RPMI7951 (cell line): ENCODE data around the gene ANKLE1. TPM values are rescaled to one million over a fixed set of nuclear protein-coding genes. Genes with fewer than 3 reads are reported as not detected.
"Not testable (repeated sequence)": the region's sequence is repeated elsewhere in the genome, so short reads cannot be mapped to it uniquely, and the experiment has no call there.

ENCODE experiments used
- DNase-seq: peaks from one replicate; pipeline ENCODE4 v3.0.0-alpha.2; 2012; ENCODE audit warnings: low read depth
- total RNA-seq: library from RNA; depleted of rRNA; stranded (reverse); fragments of >200 nt; shearing (Covaris generic); gene quantifications from 2 replicates; pipeline ENCODE4 v1.2.3, GENCODE V29; 2014

The ANKLE1 gene
- total RNA-seq, 1 experiment from 2014 or later, result 1.2 TPM

GRCh38 chr19:17246681-17247425 lies 34.8 kb upstream of the ANKLE1 start:
- no peak for DNase-seq

- no peak for DNase-seq
Observed at GRCh38 chr19:17248011-17248776, 33.5 kb upstream of the ANKLE1 start.

- DNase-seq, result no peak
Observed at GRCh38 chr19:17249887-17250548, 31.7 kb upstream of the ANKLE1 start.

GRCh38 chr19:17254636-17255035 lies 27.1 kb upstream of the ANKLE1 start:
- no peak for DNase-seq

- no peak for DNase-seq
Observed at GRCh38 chr19:17255150-17255621, 26.5 kb upstream of the ANKLE1 start.

GRCh38 chr19:17256130-17256529 lies 25.6 kb upstream of the ANKLE1 start:
- DNase-seq, result no peak

GRCh38 chr19:17259118-17259780 lies 22.5 kb upstream of the ANKLE1 start:
- DNase-seq, result no peak

- no peak for DNase-seq
Observed at GRCh38 chr19:17259934-17260333, 21.8 kb upstream of the ANKLE1 start.

GRCh38 chr19:17260842-17261325 lies 20.8 kb upstream of the ANKLE1 start:
- DNase-seq, result peak; percentile 69

- DNase-seq, result no peak
Observed at GRCh38 chr19:17262557-17262956, 19.1 kb upstream of the ANKLE1 start.

GRCh38 chr19:17263712-17264640 lies 17.7 kb upstream of the ANKLE1 start:
- no peak for DNase-seq

- DNase-seq, result no peak
Observed at GRCh38 chr19:17264641-17264979, 17.1 kb upstream of the ANKLE1 start, which contains the start of gene USHBP1. Gene USHBP1 (minus strand): TSS chr19:17264745. CDS start chr19:17264299, 446 bp downstream.

GRCh38 chr19:17266026-17266425 lies 15.7 kb upstream of the ANKLE1 start:
- no peak for DNase-seq

GRCh38 chr19:17266589-17266974 lies 15.1 kb upstream of the ANKLE1 start:
- no peak for DNase-seq

- DNase-seq, result peak; percentile 99
Observed at GRCh38 chr19:17266975-17267788, 14.5 kb upstream of the ANKLE1 start, which contains the start of gene BABAM1. Gene BABAM1 (plus strand): TSS chr19:17267443. CDS start chr19:17268807, 1,364 bp downstream.

- DNase-seq, result no peak
Observed at GRCh38 chr19:17268754-17269153, 12.9 kb upstream of the ANKLE1 start.

- not testable (repeated sequence) for DNase-seq
Observed at GRCh38 chr19:17274892-17275291, 6.8 kb upstream of the ANKLE1 start.

- no peak for DNase-seq
Observed at GRCh38 chr19:17275441-17276175, 6.1 kb upstream of the ANKLE1 start.

GRCh38 chr19:17279436-17279835 lies 2.3 kb upstream of the ANKLE1 start:
- DNase-seq, result no peak
